ENCODE results near the gene GALK2.

The GALK2 gene

GRCh38 chr15:49169880-49170597 lies at the start of gene GALK2:
GALK2 (plus strand) TSS chr15:49170247; CDS start chr15:49170323, 76 bp downstream.
- DNase-seq = peak; percentile 81

DNA sequence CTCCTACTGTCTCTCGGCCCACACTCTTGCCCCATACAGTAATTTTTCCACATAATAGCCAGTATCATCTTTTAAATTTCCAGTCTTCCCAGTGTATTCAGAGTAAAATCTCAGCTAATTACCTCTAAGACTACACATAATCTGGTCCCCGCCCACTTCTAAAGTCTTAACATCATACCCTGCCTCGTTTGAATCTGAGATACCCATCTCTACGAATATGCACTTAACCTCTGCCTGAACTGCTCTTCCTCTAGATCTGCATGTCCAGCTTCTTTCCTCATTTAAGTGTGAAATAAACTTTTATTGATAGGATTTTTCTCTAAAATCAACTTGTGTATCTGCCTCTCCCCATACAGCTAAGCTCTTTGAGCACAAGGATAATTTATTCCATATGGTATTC lies 49.2 kb upstream of the GALK2 start:
- DNase-seq = no peak

DNA sequence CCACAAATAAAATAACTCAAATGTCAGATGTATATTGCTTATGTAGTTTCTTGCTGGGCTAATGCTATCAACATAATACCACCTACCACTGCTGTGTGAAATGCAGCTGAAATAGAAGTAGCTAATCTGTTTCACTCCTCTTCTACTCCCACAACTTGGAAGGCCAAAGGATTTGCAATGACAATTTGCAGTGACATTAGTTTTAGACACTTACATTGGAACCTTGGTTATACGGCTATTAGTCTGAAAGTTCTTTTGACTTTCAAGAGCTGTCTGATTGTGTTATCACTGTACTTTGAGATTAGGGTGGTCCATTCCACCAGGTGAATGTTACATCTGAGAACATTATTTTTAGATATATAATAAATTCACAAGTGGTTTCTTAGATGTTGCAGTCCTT lies 48.1 kb upstream of the GALK2 start:
- no peak for DNase-seq

DNA sequence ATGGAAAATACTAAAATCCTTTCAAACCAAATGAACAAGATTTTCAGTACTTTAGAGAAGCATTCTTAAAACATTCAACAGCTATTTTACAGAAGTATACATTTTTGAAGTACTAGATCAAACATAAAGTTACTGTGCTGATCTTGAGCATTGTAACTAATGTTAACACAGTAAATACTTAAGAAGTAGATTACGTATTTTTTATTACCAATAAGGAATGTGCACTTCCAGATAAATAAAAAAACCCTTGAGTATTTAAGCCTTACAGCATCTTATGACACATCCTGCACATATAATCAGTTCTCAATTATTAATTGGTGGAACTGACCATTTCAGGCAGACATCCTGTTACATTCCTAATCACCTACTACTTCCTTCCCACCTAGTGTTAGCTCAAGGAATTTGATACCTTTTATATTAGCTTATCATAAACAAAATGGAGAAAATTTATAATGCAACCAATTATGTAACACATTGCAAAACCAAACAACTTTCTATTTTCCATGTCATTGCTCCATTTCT lies 47.4 kb upstream of the GALK2 start:
- no peak for DNase-seq

- no peak for DNase-seq
These were observed 45.7 kb upstream of the GALK2 start for GRCh38 chr15:49124371-49124770.

DNA sequence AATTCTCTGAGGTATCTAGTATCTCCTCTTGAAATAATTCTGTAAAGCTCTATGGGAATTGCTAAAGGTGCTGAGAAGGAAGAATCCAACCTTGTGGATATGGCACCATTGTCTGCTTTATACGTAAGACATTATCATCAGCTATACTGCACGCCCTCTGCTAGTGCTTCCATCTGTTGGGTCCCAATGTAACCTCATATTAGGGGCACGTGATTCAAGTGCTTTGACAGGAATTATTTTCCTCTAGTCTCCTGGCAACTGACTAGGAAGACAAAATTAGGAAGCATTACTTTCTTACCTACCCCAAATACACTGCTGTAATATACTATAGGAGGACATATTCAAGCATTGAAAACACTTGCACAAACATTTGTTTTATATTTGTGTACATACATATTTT lies 38.6 kb upstream of the GALK2 start:
- no peak for DNase-seq

GRCh38 chr15:49134683-49135341 lies 35.2 kb upstream of the GALK2 start:
- DNase-seq = no peak

GRCh38 chr15:49135342-49135857 lies 34.6 kb upstream of the GALK2 start:
- no peak for DNase-seq

DNA sequence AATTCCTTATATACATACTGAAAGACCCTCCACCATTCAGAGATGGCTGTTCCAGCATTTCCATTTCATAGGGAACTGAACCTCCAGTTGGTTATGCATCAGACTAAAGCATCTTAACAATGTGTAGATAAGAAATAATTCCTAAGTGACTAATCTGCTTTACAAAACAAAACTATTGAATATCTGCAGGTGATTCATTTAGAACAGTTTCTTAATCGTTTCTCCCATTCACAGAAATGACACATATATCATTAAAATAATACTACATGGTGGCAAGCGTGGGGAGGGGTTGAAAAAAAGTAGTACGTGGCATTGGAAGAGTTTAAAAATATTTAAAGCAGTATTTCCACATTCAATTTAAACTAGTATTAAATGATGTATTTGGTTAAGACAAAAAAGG lies 34.1 kb upstream of the GALK2 start:
- DNase-seq = no peak

- no peak for DNase-seq
These were observed 32.2 kb upstream of the GALK2 start for GRCh38 chr15:49137861-49138260.

- DNase-seq = no peak
These were observed 24.1 kb upstream of the GALK2 start for GRCh38 chr15:49145651-49146609.

DNA sequence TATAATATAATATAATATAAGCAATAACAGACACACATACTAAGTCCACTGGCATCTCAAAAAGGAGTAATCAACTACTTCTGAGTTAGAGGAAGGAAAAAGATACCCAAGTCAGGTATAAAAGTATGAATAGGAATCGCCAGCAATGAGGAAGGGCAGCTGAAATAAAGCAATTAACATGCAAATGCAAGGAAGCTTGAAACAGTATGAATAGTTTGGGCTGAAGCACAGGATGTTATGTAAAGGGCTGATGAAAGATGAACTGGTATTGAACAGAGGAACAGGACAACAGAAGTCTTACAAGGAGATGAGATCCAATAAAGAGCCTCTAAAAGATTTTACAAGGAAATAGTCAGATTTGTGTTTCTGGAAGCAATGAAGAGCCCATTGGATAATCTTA lies 21.7 kb upstream of the GALK2 start:
- DNase-seq = no peak

DNA sequence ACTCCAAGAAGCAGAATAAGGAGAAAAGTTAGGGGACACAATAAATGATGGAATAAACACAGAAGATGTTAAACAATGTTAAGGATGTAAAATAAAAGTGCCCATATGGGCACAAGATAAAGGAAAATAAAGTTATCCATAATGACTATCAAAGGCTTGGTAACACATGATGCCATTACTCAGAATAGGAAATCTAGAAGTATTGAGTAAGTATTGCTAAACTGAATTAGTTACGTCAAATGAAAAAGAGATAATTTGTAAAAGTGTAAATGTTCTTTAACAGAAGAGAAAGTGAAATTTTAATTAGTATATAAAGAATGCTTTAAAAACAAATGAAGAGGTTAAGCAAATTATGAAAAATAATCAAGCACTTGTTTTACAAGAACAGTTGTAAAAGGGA lies 21.3 kb upstream of the GALK2 start:
- no peak for DNase-seq

DNA sequence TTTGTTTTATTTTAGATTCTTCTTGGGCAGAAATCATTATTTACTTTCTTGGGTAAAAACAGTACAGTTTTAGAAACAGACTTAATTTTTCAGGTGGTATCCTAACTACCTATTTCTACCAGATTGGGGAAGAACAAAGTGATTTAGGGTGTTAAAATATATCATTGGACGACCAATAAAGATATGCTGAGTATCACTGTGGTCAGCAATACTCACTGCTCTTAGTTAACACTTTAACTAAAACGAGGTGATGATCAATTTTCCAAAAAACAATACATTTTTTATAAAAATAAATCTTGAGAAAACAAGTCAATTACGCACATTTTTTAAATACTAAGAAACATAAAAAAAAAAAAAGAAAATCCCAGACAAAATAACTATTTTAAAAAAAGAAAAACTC lies 18.2 kb upstream of the GALK2 start:
- DNase-seq = no peak

DNA sequence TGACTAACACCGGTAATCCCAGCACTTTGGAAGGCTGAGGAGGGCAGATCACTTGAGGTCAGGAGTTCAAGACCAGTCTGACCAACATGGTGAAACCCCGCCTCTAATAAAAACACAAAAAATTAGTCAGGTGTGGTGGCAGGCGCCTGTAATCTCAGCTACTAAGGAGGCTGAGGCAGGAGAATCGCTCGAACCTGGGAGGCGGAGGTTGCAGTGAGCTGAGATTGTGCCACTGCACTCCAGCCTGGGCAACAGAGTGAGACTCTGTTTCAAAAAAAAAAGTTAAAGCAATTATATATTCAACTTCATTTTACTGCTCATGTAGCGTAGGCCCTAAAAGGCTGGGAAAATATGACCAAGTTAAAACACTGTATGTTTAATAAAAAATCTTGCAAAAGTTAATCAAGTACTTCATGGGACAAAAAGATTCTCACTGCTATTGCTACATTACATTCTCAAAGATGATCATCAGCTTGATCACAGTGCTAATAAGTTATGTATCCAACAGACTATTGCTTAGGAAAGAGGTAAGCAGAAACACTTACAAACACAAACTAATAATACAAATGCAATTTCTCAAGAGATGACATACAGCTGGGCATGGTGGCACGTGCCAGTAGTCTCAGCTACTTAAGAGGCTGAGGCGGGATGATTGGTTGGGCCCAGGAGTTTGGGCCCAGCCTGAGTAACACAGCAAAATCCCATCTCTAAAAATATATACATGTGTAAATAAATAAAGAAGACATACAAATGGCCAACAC lies 17.3 kb upstream of the GALK2 start:
- DNase-seq = no peak

GRCh38 chr15:49154359-49154758 lies 15.7 kb upstream of the GALK2 start:
- DNase-seq = no peak

GRCh38 chr15:49154799-49155109 lies 15.3 kb upstream of the GALK2 start:
- DNase-seq = no peak

- peak; percentile 91 for DNase-seq
These were observed 14.8 kb upstream of the GALK2 start, which contains the start of gene COPS2 for GRCh38 chr15:49155110-49155833. COPS2 (minus strand) TSS chr15:49155599; CDS start chr15:49155578, 21 bp downstream.

GRCh38 chr15:49155834-49156627 lies 14.0 kb upstream of the GALK2 start:
- DNase-seq = no peak

DNA sequence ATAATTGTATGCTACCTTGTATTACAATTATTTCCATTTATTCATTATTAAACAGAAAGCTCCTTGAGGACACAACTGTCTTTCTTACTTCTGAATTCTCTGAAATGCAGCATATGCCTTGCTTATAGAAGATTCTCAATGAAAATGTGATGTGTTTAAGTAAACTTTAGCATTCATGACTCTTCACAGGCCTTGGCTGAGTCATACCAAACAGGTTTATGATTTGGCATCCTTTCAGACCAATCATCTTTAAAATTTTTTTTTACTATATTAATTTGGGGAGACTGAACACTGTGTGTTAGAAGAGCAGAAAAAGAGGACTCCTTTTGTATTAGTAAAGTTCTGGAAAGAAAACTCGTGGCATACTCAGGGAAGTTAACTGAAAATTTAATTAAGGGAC lies 6.4 kb upstream of the GALK2 start:
- DNase-seq = no peak

GRCh38 chr15:49164865-49165264 lies 5.2 kb upstream of the GALK2 start:
- no peak for DNase-seq
